Daoy (cell line): Measurements from ENCODE around the gene RNF34. TPM values are rescaled to one million over a fixed set of nuclear protein-coding genes. Genes with fewer than 3 reads are reported as not detected.
A peak's percentile ranks its signal among the peaks of the same experiment; 100 is the strongest.
"Not testable (repeated sequence)": the region's sequence is repeated elsewhere in the genome, so short reads cannot be mapped to it uniquely, and the experiment has no call there.

ENCODE experiments used
- DNase-seq: peaks from one replicate; pipeline ENCODE4 v3.0.0-alpha.2; 2015; ENCODE audit warnings: low read depth
- total RNA-seq: library from RNA; depleted of rRNA; stranded (reverse); fragments of >200 nt; shearing (Covaris generic); gene quantifications from 2 replicates; pipeline ENCODE4 v1.2.3, GENCODE V29; 2014; rRNA removed

Gene RNF34, protein sequence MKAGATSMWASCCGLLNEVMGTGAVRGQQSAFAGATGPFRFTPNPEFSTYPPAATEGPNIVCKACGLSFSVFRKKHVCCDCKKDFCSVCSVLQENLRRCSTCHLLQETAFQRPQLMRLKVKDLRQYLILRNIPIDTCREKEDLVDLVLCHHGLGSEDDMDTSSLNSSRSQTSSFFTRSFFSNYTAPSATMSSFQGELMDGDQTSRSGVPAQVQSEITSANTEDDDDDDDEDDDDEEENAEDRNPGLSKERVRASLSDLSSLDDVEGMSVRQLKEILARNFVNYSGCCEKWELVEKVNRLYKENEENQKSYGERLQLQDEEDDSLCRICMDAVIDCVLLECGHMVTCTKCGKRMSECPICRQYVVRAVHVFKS
- total RNA-seq = 71.9 and 111 TPM in 2 replicates

DNA sequence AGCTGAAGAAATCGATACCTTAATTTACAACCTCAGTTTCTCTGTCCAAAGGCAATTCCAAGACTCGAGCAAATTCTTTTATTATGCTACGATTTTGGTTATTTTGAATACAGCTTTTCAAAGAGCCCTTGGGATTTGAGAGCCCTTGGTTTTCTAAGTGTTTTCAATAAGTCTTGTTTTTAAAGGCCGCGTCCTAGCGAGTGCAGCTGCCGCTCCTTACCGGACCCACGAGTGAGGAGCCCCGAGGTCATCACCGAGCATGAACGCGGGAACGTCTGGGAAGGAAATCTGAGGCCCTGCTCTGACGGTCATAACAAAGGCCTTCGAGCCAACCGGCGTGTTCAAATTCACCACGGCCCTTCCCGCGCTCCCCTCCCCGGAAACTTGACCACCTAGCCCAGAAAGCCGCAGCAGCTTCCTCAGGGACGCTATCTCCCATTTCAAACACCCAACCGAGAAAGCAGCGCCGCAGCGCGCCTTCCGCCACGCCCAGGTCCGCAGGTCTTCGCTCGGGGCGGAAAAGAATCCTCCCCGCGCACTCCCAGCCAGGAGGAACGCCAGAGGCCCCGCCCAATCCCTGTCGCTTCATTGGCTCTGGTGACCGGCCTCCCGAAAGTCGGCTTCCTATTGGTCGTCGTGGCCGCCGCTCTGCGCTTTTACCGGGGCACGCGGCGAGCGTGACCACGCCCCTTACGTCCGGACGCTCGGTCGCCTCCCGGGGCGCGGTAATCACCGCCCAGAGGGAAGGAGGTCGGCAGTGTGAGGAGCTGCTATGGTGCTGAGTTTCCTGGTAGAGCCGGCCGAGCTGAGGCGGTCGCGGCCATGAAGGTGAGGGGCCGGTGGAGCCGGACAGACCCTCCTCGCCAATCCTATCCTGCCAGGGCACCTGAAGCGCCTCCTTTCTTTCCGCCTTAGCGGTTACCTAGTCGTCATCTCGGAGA is at the start of gene RNF34:
Gene RNF34, plus strand, starts transcription at position 728 of the 941 bp plus-strand sequence. Its CDS starts 95 bp downstream, at position 823.
- peak; percentile 100 for DNase-seq

DNA sequence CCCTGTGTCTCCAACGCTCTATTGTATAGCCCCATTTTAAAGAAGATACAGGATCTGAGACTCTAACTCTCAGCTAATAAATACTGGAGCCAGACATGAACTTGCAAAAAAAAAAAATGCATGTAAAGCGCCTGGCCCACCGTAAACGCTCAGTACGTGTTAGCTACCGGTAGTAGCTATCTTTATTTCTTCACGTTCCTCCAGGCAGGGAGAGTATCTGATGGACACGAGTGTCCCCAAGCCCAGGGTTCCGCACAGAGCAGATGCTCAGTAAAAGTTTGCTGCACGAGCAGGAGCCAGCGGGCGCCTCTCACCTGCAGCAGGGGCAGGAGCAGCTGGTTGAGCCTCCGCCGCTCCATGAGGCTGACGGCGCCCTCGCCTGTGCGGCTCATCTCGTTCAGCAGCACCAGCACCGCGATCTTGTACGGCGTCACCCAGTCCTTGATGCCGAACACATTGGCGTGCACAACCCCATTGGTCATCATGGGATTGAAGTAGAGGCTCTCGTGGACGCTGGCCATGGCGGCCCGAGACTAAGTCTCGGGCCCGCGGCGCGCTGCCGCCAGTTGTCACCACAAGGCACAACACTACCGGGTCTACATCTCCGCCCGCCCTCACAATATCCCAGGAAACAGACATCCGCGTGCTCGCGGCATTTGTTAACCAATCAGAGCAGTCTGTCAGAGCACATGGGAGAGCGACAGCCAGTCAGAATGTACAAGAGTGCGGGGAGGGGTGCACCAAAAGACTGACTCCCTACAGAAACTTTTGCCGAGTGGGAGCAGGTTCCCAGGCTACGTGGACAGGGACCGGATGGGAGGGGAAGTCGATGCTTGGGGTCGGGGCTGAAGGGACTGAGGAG is 47.9 kb upstream of the RNF34 start, which contains the start of gene ANAPC5:
Gene ANAPC5, minus strand, starts transcription at position 592 of the 862 bp plus-strand sequence. Its CDS starts 71 bp downstream, at position 521.
- peak; percentile 98 for DNase-seq

DNA sequence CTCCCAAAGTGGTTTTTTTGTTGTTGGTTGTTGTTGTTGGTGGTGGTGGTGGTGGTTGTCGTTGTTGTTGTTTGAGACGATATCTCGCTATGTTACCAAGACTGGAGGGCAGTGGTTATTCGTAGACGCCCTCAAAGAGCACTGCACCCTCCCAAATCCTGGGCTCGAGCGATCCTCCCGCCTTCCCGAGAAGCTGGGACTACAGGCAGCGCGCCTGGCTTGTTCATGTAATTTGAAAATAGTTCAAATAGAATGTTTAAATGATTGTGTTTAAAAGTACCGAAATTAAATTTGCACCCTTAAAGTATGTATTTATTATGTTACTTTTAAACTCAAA is 47.3 kb upstream of the RNF34 start:
- no peak for DNase-seq

DNA sequence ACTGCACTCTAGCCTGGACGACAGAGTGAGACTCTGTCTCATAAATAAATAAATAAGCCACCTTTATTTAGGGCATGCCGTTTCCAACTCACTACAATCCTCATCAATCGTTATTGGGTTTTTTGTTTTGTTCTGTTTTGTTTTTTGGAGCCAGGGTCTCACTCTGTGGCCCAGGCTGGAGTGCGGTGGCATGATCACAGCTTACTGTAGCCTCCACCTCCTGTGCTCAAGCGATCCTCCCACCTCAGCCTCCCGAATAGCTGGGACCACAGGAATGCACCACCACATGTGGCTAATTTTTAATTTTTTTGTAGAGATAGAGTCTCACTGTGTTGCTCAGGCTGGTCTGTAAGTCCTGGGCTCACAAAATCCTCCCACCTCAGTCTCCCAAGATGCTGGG is 44.1 kb upstream of the RNF34 start:
- DNase-seq = no peak

DNA sequence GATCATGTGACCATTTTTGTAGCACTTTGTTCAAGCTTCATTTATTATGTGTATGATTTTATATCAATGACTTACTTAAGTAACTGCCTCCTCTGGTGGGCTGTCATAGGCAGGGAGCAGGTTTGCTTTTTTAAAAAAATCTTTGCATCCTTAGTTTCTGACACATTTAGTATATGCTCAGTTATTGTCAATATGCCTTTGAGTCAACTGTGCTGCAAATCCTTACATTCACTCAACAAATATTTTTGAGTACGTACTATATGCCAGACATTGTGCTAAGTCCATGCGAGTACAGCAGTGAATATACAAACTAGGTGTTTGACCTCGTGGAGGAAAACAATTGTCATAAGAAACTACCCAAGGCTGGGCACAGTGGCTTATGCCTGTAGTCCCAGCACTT is 43.3 kb upstream of the RNF34 start:
- no peak for DNase-seq

DNA sequence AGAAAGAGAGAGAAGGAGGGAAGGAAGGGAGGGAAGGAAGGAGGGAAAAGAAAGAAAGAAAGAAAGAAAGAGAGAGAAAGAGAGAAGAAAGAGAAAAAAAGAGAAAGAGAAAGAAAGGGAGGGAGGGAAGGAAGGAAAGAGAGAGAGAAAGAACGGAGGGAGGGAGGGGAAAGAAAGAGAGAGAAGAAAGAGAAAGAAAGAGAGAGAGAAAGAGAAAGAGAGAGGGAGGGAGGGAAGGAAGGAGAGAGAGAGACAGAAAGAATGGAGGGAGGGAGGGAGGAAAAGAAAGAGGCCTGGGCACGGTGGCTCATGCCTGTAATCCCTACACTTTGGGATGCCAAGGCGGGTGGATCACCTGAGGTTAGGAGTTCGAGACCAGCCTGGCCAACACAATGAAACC is 42.6 kb upstream of the RNF34 start:
- DNase-seq = no peak

DNA sequence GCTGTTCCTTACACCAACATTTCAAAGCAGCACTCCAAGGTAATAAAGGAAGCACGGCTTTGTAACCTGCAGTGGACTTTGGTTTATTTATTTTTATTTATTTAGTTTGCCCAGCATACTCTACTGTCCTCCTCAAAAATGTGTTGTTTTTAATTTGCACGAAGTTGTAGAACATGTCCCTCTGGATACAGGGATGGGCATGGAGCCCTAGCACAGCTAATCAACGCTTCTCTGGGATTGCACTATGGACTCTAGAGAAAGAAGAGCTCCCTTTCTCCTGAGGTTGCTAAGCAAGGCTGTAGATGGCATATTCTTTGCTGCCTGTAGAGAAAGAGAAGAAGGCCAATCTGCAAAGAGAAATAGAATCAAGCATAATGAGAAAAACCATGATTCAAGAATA is 41.8 kb upstream of the RNF34 start:
- no peak for DNase-seq

DNA sequence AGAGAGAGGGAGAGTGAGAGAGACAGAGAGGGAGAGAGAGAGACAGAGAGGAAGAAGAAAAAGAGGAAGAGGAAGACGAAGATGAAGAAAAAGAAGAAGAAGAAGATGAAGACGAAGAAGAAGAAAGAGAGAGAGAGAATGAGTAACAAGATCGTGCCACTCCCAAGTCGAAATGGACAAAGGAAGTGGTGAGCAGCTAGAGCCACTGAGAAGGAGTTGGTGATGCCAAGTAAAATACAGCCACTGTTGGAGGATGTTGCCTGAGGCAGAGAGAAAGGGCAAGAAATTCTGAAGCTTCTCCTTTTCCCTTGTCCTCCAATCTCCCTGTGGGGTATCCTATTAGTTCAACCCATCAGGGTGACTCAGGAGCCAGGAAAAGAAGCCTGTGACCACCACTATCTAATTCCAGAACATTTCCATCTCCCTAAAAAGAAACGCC is 35.2 kb upstream of the RNF34 start:
- DNase-seq = peak; percentile 91

DNA sequence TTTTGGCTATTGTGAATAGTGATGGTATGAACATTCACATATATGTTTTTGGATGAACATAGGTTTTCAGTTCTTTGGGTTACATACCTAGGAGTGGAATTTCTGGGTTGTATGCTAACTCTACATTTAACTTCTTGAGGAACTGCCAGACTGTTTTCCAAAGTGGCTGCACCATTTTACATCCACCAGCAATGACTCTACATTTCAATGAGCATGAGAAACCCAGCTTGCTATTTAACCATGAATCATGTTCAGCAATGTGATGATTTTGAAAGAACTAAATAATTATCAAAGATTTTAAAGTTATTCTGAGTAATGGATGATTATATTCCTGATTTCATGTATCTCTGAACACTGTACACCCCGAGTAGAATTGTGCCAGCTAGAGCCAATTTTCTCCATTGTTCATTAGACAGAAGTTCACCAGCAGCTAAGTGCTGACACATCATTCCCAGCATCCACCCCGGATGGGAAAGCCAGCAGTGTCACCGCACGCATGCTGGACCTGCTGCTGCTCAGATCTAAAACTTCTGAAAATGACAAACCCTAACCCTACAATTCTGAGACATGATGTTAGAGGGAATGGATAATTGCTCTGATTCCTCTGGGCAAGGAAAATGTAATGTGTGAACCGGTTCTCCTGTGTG is 34.4 kb upstream of the RNF34 start:
- DNase-seq = peak; percentile 42

DNA sequence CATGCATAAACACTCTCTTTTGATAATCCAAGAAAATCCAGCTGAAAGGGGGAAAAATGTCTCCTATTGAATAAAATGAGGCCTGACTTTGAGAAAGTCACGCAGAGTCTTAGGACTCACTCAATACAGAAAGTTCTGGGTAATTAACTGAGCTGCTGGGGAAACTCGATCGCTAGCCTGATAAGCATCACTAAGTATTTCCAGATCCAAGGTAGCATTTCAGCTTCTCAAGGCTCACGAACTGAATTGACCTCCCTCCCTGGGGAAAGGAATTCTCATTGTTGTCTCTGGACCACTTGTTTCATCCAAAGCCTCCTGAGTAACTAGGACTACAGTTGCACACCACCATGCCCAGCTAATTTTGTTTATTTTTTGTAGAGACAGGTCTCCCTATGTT is 33.9 kb upstream of the RNF34 start:
- DNase-seq = peak; percentile 25

DNA sequence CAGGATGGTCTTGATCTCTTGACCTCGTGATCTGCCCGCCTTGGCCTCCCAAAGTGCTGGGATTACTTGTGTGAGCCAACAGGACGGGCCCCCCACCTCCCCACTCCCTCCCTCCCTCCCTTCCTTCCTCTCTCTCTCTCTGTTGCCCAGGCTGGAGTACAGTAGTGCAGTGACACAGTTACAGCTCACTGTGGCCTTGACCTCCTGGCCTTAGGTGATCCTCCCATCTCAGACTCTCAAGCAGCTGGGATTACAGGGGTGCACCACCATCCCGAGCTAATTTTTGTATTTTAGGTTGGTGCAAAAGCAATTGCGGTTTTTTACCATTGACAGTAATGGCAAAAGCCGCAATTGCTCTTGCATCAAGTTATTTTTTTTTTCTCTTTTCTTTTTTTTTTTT is 28.5 kb upstream of the RNF34 start:
- no peak for DNase-seq

DNA sequence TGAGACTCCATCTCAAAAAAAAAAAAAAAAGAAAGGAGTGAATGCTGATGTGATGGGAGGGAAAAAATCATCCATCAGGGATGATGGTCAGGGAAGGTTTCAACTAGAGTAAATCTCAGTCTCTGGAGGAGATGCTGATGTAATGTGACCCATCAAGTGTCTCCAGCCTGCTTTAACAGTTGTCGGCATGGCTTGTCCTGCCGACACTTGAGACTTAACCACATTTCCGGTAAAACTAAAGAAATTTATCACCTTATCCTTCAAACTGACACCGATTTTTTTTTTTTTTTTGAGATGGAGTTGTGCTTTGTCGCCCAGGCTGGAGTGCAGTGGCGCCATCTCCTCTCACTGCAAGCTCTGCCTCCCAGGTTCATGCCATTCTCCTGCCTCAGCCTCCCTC is 26.2 kb upstream of the RNF34 start:
- no peak for DNase-seq

DNA sequence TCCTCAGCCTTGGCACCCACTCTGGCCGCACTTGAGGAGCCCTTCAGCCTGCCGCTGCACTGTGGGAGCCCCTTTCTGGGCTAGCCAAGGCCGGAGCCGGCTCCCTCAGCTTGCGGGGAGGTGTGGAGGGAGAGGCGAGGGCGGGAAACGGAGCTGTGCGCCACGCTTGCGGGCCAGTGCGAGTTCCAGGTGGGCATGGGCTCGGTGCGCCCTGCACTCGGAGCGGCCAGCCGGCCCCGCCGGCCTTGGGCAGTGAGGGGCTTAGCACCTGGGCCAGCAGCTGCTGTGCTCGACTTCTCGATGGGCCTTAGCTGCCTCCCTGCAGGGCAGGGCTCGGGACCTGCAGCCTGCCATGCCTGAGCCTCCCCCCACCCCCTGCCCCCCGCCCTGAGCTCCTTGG is 25.6 kb upstream of the RNF34 start:
- DNase-seq = not testable (repeated sequence)

DNA sequence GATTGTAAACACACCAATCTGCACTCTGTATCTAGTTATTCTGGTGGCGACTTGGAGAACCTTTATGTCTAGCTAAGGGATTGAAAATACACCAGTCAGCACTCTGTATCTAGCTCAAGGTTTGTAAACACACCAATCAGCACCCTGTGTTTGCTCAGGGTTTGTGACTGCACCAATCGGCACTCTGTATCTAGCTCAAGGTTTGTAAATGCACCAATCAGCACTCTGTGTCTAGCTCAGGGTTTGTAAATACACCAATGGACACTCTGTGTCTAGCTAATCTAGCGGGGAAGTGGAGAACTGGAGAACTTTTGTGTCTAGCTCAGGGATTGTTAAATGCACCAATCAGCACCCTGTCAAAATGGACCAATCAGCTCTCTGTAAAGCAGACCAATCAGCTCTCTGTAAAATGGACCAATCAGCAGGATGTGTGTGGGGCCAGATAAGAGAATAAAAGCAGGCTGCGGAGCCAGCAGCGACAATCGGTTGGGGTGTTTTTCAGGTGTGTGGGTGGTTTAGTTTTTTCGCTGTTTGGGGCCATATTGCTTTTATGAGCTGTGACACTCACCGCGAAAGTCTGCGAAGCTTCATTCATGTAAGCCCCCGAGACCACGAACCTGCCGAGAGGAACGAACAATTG is 24.9 kb upstream of the RNF34 start:
- not testable (repeated sequence) for DNase-seq

DNA sequence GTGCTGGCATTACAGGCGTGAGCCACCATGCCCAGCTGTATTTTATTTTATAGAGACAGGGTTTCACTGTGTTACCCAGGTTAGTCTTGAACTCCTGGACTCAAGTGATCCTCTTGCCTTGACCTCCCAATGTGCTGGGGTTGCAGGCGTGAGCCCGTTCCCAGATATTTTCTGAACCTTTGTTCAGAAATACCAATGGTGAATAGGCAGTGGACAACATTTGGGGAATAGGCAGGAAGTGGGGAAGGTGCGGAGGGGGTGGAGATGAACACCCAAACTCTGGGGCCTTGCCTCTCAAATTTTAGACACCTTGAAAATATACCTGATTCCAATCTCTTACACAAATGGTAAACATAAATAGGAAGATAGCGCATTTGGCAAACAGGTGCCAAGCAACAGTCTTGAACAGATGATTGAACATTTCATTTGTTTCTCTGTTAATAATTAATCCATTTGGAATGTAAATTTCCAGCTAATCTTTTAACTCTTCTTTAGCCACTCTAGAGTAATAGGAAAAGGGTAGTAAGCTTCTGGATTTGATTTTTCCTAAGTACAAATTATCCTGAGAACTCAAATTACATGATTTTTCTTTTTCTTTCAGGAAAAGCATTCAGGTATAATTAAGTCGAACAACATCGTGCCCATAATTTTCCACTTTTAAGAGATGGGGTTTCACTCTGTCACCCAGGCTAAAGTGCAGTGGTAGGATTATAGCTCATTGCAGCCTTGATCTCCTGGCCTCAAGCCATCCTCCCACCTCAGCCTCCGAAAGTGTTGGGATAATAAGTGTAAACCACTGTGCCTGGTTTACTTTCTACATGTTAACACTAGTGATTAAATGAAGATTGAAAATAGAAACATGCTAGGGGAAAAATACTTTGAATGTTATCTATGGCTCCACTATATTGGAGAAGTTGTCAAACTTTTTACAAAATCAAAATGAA is 22.9 kb upstream of the RNF34 start:
- DNase-seq = no peak

DNA sequence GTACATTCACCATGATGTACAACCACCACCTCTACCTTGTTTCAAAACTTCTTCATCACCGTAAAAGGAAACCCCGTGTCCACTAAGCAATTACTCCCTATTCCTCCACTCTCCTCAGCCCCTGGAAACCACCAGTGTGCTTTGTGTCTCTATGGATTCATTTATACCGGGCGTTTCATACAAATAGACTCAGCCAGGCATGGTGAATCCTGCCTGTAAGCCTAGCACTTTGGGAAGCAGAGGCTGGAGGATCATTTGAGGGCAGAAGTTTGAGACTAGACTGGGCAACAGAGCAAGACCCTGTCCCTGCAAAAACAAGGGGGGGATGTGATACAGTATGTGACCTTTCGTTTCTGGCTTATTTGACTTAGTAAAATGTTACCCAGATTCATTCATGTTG is 21.2 kb upstream of the RNF34 start:
- DNase-seq = no peak

DNA sequence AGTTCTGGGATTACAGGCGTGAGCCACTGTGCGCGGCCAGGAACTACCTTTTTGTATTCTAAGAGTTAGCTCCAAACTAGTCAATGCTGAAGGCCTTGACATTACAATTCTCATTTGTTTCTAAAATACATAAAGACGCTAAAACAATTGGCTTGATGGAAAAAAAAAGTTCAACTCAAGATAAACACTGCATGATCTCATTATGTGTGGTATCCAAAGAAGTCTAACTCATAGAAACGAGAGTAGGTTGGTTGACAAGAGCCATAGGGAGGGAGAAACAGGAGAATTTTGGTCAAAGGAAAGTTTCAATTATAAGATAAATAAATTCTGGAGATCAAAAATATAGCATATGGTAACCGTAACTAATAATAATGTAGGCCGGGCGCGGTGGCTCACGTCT is 20.0 kb upstream of the RNF34 start:
- no peak for DNase-seq

DNA sequence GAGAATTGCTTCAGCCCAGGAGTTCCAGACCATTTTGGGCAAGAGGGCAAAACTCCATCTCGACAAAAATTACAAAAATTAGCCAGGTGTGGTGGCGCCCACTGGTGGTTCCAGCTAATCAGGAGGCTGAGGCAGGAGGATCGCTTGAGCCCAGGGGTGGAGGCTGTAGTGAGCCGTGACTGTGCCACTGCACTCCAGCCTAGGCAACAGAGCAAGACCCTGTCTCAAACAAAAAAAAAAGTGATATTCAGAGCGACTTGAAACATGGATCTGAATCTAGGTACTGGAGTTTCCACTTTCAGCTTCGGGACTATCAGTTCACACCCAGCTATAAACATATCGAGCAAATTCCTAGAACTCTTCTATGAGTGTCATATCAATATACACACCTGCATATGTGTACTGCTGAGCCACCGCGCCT is 16.3 kb upstream of the RNF34 start:
- DNase-seq = no peak

DNA sequence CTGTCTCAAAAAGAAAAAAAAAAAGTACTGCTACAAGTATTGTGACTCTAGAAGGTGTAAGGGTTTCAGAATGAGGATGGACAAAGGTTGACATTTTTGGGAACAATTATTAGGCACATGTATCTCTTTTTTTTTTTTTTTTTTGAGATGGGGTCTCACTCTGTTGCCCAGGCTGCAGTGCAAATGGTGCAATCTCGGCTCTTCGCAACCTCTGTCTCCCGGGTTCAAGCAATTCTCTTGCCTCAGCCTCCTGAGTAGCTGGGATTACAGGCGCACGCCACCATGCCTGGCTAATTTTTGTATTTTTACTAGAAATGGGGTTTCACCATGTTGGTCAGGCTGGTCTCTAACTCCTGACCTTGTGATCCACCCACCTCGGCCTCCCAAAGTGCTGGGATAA is 15.0 kb upstream of the RNF34 start:
- not testable (repeated sequence) for DNase-seq
